ENCODE data around the gene CCNY. TPM values are rescaled to one million over a fixed set of nuclear protein-coding genes. Genes with fewer than 3 reads are reported as not detected.

CCNY gene
- polyA plus RNA-seq, 1 experiment: 39.0 TPM

- TF ChIP-seq CTCF (IDR thresholded peaks at IDR 0.05; ENCODE audit: insufficient read depth, low read depth, low read length): no peak
- ChIA-PET POLR2A (no interaction called here), CTCF (no interaction called here)
- no peak within 1 kb of the TSS for H3K4me3 ChIP-seq (ENCODE audit: low read depth, low read length)
- H3K36me3 ChIP-seq (ENCODE audit: control insufficient read depth, insufficient read depth, low read length): no peaks in the 10 kb centered on the region
- no peak for DNase-seq (ENCODE audit: low read depth)
- peaks cover 10% of the 10 kb centered on the region for H3K27me3 ChIP-seq (ENCODE audit: control insufficient read depth, insufficient read depth, low read length)
Observed at GRCh38 chr10:35605191-35605590, 268.9 kb downstream of the CCNY start, which contains the start of gene GJD4. TSS of gene GJD4 (plus strand) at chr10:35605341. CDS start at chr10:35605568, 227 bp downstream.

- no peaks in the 10 kb centered on the region for H3K36me3 ChIP-seq (ENCODE audit: control insufficient read depth, insufficient read depth, low read length)
- CTCF ChIA-PET: interaction anchor here (0.7 kb wide), 1 partner anchor 9 kb away, joined by 3 read pairs; no protein-coding TSS in a partner anchor
- DNase-seq (ENCODE audit: low read depth): no peak
- POLR2A ChIA-PET: no interaction called here
- peaks cover 13% of the 10 kb centered on the region for H3K27me3 ChIP-seq (ENCODE audit: control insufficient read depth, insufficient read depth, low read length)
- TF ChIP-seq CTCF (IDR thresholded peaks at IDR 0.05; ENCODE audit: insufficient read depth, low read depth, low read length): no peak
- no peak overlapping the region for H3K4me3 ChIP-seq (ENCODE audit: low read depth, low read length)
Observed at GRCh38 chr10:35606430-35606829, 270.1 kb downstream of the CCNY start.

GRCh38 chr10:35607475-35608327, 271.4 kb downstream of the CCNY start:
- Histone ChIP-seq H3K4me3 (ENCODE audit: low read depth, low read length) (peak overlapping the region; percentile 34), H3K36me3 (ENCODE audit: control insufficient read depth, insufficient read depth, low read length) (no peaks in the 10 kb centered on the region), H3K27me3 (ENCODE audit: control insufficient read depth, insufficient read depth, low read length) (peaks cover 17% of the 10 kb centered on the region)
- DNase-seq (ENCODE audit: low read depth): no peak
- TF ChIP-seq CTCF (IDR thresholded peaks at IDR 0.05; ENCODE audit: insufficient read depth, low read depth, low read length): no peak
- POLR2A ChIA-PET: no interaction called here
- CTCF ChIA-PET: interaction anchor here (0.6 to 1.2 kb wide), 3 partner anchors 366 to 921 kb away, joined by 3 to 4 read pairs (median 3); no protein-coding TSS in a partner anchor

- no peak for TF ChIP-seq CTCF (IDR thresholded peaks at IDR 0.05; ENCODE audit: insufficient read depth, low read depth, low read length)
- ChIA-PET POLR2A (no interaction called here), CTCF (interaction anchor here (0.6 to 1.2 kb wide), 2 partner anchors 199 to 366 kb away, joined by 3 read pairs; no protein-coding TSS in a partner anchor)
- H3K36me3 ChIP-seq (ENCODE audit: control insufficient read depth, insufficient read depth, low read length): no peaks in the 10 kb centered on the region
- peak overlapping the region; percentile 34 for H3K4me3 ChIP-seq (ENCODE audit: low read depth, low read length)
- peaks cover 18% of the 10 kb centered on the region for H3K27me3 ChIP-seq (ENCODE audit: control insufficient read depth, insufficient read depth, low read length)
- no peak for DNase-seq (ENCODE audit: low read depth)
Observed at GRCh38 chr10:35608328-35608672, 272.0 kb downstream of the CCNY start.

- Histone ChIP-seq H3K27me3 (ENCODE audit: control insufficient read depth, insufficient read depth, low read length) (peaks cover 16% of the 10 kb centered on the region), H3K4me3 (ENCODE audit: low read depth, low read length) (no peak overlapping the region), H3K36me3 (ENCODE audit: control insufficient read depth, insufficient read depth, low read length) (no peaks in the 10 kb centered on the region)
- POLR2A ChIA-PET: no interaction called here
- no peak for DNase-seq (ENCODE audit: low read depth)
- CTCF ChIA-PET: interaction anchor here (1.3 to 1.6 kb wide), 3 partner anchors 9 to 25 kb away, joined by 4 read pairs; no protein-coding TSS in a partner anchor
- no peak for TF ChIP-seq CTCF (IDR thresholded peaks at IDR 0.05; ENCODE audit: insufficient read depth, low read depth, low read length)
Observed at GRCh38 chr10:35611750-35612149, 275.4 kb downstream of the CCNY start.

All from BJ (cell line).